Measurements from ENCODE around the gene EFCAB6.

Gene EFCAB6

GRCh38 chr22:43642319-43643206, 169.5 kb downstream of the EFCAB6 start:
- peaks cover 9% of the 10 kb centered on the region for H3K36me3 Mint-ChIP-seq
- no peak overlapping the region for H3K27ac Mint-ChIP-seq
- peaks cover 9% of the 10 kb centered on the region for H3K9me3 Mint-ChIP-seq
- H3K4me1 Mint-ChIP-seq = no peaks in the 10 kb centered on the region
- H3K27me3 Mint-ChIP-seq = peaks cover 12% of the 10 kb centered on the region
- no peak overlapping the region for H3K4me3 Mint-ChIP-seq

DNA sequence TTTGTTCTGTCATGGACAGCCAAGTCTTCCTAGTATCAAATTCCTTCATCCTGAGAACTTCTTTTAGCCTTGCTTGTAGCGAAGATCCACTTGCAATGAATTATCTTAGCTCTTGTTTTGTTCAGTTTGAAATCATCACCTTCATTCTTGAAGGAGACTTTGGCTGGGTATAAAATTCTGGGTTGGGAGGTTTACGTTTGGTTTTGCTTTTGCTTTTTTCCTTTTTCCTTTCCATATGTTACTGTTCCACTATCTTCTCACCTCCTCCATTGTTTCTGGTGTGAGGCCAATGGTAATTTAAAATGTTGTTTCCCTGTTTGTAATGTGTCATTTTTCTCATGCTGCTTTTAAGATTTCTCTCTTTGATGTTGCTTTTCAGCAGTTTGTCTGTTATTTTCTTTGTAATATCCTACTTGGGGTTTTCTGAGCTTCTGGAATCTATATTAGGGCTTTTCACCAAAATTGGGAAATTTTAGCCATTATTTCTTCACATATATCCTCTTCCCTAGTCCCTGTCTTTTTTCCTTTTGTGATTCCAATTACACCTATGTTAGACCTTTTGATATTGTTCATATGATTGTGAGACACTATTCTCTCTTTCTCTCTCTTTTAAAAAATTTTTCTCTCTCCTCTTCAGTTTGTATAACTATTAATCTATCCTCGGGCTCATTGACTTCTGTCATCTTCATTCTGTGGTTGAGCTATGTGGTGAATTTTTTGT, 172.7 kb downstream of the EFCAB6 start:
- H3K9me3 Mint-ChIP-seq = peaks cover 9% of the 10 kb centered on the region
- H3K4me1 Mint-ChIP-seq = no peaks in the 10 kb centered on the region
- H3K4me3 Mint-ChIP-seq = no peak overlapping the region
- H3K27ac Mint-ChIP-seq = peak overlapping the region; percentile 56
- peaks cover 9% of the 10 kb centered on the region for H3K36me3 Mint-ChIP-seq
- H3K27me3 Mint-ChIP-seq = peaks cover 10% of the 10 kb centered on the region

DNA sequence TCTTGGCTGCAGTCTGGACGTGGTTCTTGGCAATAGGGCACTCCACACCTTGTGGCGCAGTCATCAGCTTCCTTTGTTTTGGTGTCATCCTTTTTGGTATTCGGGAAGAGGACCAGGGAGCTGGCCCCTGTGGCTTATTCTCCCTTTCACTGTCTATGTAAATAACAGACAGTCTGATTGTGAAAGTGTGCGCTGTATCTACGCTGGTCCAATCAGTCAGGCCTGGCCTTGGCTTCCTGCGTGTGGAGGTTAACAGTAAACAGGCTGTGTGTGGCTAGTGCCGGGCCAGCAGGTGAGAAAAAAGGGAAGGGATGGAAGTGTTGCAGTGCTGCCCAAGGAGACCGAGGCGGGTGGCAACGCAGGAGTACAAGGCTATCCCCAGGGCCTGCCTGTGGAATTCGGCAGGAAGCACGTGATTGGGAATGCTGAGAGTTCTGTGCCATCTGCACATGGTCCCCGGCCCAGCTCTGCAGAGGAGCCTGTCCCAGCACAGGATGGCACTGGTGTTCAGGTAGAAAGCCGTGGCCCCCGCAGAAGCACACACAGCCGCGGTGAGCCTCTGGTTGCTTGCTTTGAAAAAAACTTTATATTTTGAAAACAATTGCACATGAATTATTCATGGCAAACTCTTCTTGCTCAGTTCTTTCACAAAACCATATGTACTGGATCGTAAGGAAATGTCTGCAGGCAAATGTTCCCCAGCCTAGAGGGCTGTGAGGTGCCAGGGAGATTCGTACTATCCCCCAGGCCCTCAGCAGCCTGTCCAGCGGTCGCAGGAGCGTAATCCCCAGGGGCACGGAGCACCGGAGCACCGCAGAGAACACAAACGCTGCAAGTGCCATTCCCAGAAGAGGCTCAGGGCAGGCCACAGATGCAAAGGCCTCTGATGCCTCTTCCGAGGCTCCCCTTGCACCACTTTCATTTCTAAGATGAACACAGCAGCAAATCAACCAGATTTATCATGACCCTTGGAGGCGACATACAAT, 174.5 kb downstream of the EFCAB6 start:
- peaks cover 9% of the 10 kb centered on the region for H3K36me3 Mint-ChIP-seq
- H3K4me3 Mint-ChIP-seq = no peak overlapping the region
- peaks cover 9% of the 10 kb centered on the region for H3K9me3 Mint-ChIP-seq
- no peaks in the 10 kb centered on the region for H3K4me1 Mint-ChIP-seq
- no peak overlapping the region for H3K27ac Mint-ChIP-seq
- H3K27me3 Mint-ChIP-seq = peaks cover 7% of the 10 kb centered on the region

DNA sequence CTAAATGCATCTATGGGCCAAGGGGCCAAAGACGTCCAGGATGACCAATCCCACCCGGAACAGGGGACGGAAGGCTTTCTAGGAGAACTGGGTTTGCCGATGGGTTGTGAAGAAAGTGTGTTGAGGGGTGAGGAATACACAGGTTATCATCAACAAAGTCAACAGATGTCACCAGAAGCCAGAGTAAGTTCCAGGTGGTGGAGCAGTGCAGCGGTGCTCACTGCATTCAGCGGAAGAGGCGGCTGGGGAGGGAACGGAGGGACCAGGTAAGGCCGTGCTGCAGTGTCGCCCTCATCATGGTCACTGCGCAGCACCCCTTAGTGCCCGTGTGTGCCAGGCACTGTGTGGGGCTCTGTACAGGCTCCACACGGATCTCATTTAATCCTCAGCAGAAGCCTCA, 176.0 kb downstream of the EFCAB6 start:
- H3K9me3 Mint-ChIP-seq = peaks cover 9% of the 10 kb centered on the region
- H3K36me3 Mint-ChIP-seq = peaks cover 9% of the 10 kb centered on the region
- H3K4me1 Mint-ChIP-seq = no peaks in the 10 kb centered on the region
- no peak overlapping the region for H3K27ac Mint-ChIP-seq
- peaks cover 7% of the 10 kb centered on the region for H3K27me3 Mint-ChIP-seq
- H3K4me3 Mint-ChIP-seq = no peak overlapping the region

- no peaks in the 10 kb centered on the region for H3K4me1 Mint-ChIP-seq
Observed at GRCh38 chr22:43635101-43635500, 177.0 kb downstream of the EFCAB6 start.

GRCh38 chr22:43634316-43634715, 177.8 kb downstream of the EFCAB6 start:
- Mint-ChIP-seq H3K27me3 (peaks cover 2% of the 10 kb centered on the region), H3K4me1 (no peaks in the 10 kb centered on the region), H3K27ac (no peak overlapping the region), H3K9me3 (peaks cover 2% of the 10 kb centered on the region), H3K36me3 (peaks cover 2% of the 10 kb centered on the region), H3K4me3 (no peak overlapping the region)

More at GRCh38 chr22:43635101-43635500, 177.0 kb downstream of the EFCAB6 start:
- Mint-ChIP-seq H3K36me3 (peaks cover 9% of the 10 kb centered on the region), H3K4me3 (no peak overlapping the region), H3K27ac (no peak overlapping the region), H3K9me3 (peaks cover 9% of the 10 kb centered on the region), H3K27me3 (peaks cover 7% of the 10 kb centered on the region)

DNA sequence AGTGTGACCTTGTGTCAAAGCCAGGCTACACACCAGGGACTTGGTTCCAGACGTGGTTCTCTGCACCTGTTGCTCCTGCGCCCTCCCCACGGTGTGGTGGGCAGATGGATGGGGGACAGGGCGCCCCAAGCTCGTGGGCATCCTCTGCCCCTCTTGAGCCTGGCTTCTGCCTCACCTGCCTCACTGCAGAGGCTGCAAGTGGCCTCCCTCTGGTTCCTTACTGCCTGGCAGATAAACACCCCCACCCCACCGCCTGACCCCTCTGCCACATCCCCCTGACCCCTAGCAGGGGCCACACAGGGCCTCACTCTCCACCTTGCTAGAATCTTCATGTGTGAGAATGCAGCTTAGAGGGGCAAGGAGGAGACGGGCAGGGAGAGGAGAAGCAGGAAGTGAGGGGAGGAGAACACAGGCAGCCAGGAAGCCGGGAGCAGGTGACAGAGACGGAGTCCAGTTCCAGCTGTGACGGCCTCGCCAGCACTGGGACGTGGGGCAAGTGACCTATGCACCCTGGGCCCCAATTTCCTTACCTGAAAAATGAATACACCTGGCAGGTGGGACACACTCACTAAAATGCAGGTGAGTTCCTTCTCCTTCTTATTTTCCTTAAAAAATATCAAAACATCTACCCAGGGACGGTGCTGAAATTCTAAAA, 178.3 kb downstream of the EFCAB6 start:
- peaks cover 1% of the 10 kb centered on the region for H3K27me3 Mint-ChIP-seq
- H3K9me3 Mint-ChIP-seq = no peaks in the 10 kb centered on the region
- no peaks in the 10 kb centered on the region for H3K36me3 Mint-ChIP-seq
- no peaks in the 10 kb centered on the region for H3K4me1 Mint-ChIP-seq
- no peak overlapping the region for H3K4me3 Mint-ChIP-seq
- no peak overlapping the region for H3K27ac Mint-ChIP-seq

- no peaks in the 10 kb centered on the region for H3K4me1 Mint-ChIP-seq
- H3K36me3 Mint-ChIP-seq = no peaks in the 10 kb centered on the region
- H3K27ac Mint-ChIP-seq = no peak overlapping the region
- H3K9me3 Mint-ChIP-seq = no peaks in the 10 kb centered on the region
- no peak overlapping the region for H3K4me3 Mint-ChIP-seq
- no peaks in the 10 kb centered on the region for H3K27me3 Mint-ChIP-seq
Observed at GRCh38 chr22:43631846-43632245, 180.3 kb downstream of the EFCAB6 start.

DNA sequence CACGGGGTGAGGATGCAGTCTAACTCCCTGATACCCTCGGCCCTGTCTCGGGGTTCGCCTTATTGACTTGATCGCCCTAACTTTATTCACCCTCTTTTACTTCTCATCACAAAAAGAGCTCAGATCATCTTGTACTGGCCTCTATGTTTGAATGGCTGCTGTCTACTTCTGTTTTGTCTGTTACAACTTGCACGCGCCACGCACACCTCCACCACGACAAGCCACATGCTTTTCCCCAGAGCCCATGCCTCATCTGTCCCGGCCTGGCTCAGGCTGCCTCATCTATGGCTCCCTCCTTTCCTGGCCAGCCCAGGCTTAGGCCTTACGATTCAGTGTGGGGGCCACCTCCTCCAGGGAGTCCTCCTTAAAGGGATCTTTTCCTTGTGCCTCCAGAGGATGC, 180.9 kb downstream of the EFCAB6 start:
- H3K27ac Mint-ChIP-seq = no peak overlapping the region
- H3K27me3 Mint-ChIP-seq = no peaks in the 10 kb centered on the region
- H3K4me3 Mint-ChIP-seq = no peak overlapping the region
- H3K9me3 Mint-ChIP-seq = no peaks in the 10 kb centered on the region
- H3K4me1 Mint-ChIP-seq = no peaks in the 10 kb centered on the region
- H3K36me3 Mint-ChIP-seq = no peaks in the 10 kb centered on the region

GRCh38 chr22:43630451-43630850, 181.7 kb downstream of the EFCAB6 start:
- H3K9me3 Mint-ChIP-seq = no peaks in the 10 kb centered on the region
- no peaks in the 10 kb centered on the region for H3K27me3 Mint-ChIP-seq
- H3K4me1 Mint-ChIP-seq = no peaks in the 10 kb centered on the region
- H3K27ac Mint-ChIP-seq = no peak overlapping the region
- no peak overlapping the region for H3K4me3 Mint-ChIP-seq
- H3K36me3 Mint-ChIP-seq = no peaks in the 10 kb centered on the region

GRCh38 chr22:43628250-43628649, 183.9 kb downstream of the EFCAB6 start:
- Mint-ChIP-seq H3K36me3 (no peaks in the 10 kb centered on the region), H3K4me3 (no peak overlapping the region), H3K4me1 (no peaks in the 10 kb centered on the region), H3K27me3 (no peaks in the 10 kb centered on the region), H3K27ac (no peak overlapping the region), H3K9me3 (no peaks in the 10 kb centered on the region)

DNA sequence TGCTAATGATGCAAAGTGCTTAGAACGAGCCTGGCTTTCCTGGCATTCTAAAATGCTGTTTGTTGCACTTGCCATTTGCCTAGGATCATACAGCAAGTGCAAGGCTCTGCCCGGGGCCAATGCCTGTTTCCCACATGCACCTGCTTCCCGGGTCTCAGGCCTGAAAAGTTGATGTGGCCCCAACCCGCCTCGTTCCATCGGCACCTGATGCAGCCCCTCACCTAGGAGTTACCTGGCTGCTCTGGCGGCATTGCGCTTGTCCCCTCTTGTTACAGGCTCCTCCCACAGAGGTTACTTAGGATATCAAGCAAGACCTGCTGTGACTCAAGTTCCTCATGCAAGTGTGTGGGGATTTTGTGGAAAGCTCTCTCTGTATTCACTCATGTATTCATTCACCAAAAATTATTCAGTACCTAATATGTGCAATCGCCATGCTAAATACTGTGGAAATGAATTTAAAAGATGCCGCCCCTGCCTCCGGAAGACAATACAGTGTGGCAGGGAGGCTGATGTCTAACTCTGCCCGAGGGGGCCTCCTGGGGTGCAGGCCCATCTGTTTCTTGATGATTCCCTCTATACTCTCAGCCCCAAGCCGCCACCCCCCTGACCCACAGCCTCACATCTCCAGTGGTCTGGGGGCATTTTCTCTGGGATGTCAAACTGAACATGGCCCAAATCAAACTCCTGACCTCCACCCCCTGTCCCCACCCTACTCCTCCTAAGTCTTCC, 184.5 kb downstream of the EFCAB6 start:
- no peak overlapping the region for H3K27ac Mint-ChIP-seq
- no peaks in the 10 kb centered on the region for H3K4me1 Mint-ChIP-seq
- H3K27me3 Mint-ChIP-seq = no peaks in the 10 kb centered on the region
- H3K9me3 Mint-ChIP-seq = no peaks in the 10 kb centered on the region
- no peaks in the 10 kb centered on the region for H3K36me3 Mint-ChIP-seq
- H3K4me3 Mint-ChIP-seq = no peak overlapping the region

DNA sequence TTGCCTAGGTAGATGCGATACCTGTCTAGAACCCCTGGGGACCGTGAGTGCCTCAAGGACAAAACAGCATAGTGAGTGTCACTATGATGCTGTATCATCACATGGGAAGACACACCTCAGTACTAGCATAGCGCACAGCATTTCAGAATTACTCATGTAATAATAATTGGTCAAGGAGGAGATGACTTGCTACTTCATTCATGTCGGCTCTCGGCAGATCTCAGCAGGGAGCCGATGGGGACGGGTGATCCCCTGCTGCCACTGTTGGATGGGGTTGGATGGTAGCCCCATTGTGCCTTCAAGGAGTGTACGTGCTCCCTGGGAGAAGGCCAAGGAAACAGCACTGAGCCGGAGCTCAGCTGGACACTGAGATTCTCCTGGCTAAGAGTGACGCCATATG, 186.9 kb downstream of the EFCAB6 start:
- H3K27ac Mint-ChIP-seq = no peak overlapping the region
- no peaks in the 10 kb centered on the region for H3K27me3 Mint-ChIP-seq
- H3K9me3 Mint-ChIP-seq = no peaks in the 10 kb centered on the region
- no peak overlapping the region for H3K4me3 Mint-ChIP-seq
- H3K36me3 Mint-ChIP-seq = no peaks in the 10 kb centered on the region
- H3K4me1 Mint-ChIP-seq = no peaks in the 10 kb centered on the region

GRCh38 chr22:43624144-43624998, 187.7 kb downstream of the EFCAB6 start:
- H3K4me3 Mint-ChIP-seq = no peak overlapping the region
- H3K9me3 Mint-ChIP-seq = no peaks in the 10 kb centered on the region
- no peaks in the 10 kb centered on the region for H3K27me3 Mint-ChIP-seq
- no peak overlapping the region for H3K27ac Mint-ChIP-seq
- H3K36me3 Mint-ChIP-seq = no peaks in the 10 kb centered on the region
- H3K4me1 Mint-ChIP-seq = no peaks in the 10 kb centered on the region
